Cardiac fibroblast (primary cell): ENCODE results near the gene ITPRID1.
"Not testable (repeated sequence)": the region's sequence is repeated elsewhere in the genome, so short reads cannot be mapped to it uniquely, and the experiment has no call there.

Experiments
- DNase-seq, 2 donors: peaks; one replicate each; pipeline versions ENCODE4 v3.0.0 to v3.0.0-alpha.2; 2010; ENCODE audit warnings: low read depth in 2 of 2
- H3K4me3 ChIP-seq, 2 donors: replicated peaks in 1 of 2; 1 replicate in 1 of 2; 2 replicates in 1 of 2; pipeline ENCODE4 v1.5.1; 2011; ENCODE audit warnings: low read depth in 2 of 2, low read length in 2 of 2, mild to moderate bottlenecking in 2 of 2, moderate library complexity in 1 of 2
- CTCF ChIP-seq: IDR thresholded peaks from one replicate; pipeline ENCODE4 v1.5.1; 2011; ENCODE audit warnings: low read depth, mild to moderate bottlenecking, low read length, inconsistent platforms

Gene ITPRID1

GRCh38 chr7:31529103-31529502 lies 15.2 kb downstream of the ITPRID1 start:
- DNase-seq = no peak
- H3K4me3 ChIP-seq = no peak overlapping the region
- no peak for TF ChIP-seq CTCF

DNA sequence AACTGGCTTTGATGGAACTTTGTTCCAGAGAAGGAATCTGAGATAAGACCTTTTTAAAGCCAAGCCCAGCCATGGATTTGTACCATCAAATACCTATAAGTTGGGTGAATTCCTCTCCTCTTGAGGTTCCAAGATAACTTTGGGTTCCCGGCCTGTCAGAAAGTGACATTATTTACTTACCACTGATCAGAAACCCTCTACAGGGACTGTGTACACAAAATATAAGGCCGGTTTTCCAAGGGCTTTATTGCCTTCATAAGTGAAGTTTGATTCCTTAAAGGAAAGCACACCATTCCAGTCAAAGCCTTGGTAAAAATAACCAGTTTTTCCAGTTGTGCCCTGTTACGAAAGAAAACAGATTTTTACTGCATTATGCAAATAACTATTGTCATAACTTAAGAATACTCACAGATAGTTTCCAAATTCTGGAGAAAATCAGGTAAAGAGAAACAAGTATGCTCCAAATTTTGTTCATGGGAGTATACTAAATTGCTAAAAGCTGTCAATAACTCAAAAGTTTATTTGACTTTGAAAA lies 26.8 kb downstream of the ITPRID1 start:
- DNase-seq, H3K4me3 ChIP-seq: not testable (repeated sequence)

- TF ChIP-seq CTCF = no peak
- no peak overlapping the region for H3K4me3 ChIP-seq
- no peak for DNase-seq
These were observed 31.7 kb downstream of the ITPRID1 start for GRCh38 chr7:31545549-31545948.

DNA sequence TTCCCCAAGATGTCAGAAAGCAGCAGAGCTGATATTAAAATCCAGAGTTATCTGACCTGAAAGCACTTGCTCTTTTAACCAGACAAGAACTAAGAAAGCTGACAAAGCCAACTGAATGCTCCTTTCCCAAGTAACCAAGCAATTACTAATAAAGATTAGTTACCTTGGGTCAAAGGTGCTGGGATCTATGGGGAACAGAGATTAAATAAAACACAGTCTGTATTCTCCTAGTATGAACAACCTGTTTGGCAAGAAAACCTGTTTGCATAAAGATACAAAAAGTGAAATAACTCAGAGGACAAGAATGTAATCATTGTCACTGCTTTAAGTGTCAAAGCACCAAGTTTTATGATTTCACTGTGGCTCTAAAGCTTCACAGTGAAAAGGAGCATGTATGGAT lies 35.7 kb downstream of the ITPRID1 start:
- H3K4me3 ChIP-seq = no peak overlapping the region
- DNase-seq = no peak
- TF ChIP-seq CTCF = no peak

GRCh38 chr7:31550432-31550831 lies 36.5 kb downstream of the ITPRID1 start:
- no peak overlapping the region for H3K4me3 ChIP-seq
- no peak for DNase-seq
- TF ChIP-seq CTCF = no peak

DNA sequence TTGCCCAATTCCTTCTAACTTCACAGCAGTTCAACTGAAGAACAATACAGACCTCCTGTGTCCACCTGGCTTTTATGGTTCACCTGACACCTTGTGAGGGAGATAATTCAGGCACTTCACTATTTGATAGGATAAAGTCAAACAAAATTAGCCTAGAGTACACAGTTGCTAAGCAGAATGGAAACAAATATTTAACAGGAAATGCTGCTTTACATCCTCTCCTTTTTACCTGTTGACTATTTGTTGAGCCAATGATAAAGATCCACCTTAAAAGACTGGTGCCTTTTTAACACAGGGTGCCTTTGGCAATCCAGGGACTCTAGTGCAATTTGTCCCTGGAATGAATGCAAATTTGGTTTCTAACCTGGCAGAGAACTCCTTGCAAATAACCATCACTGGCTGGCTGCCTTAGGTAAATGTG lies 39.8 kb downstream of the ITPRID1 start:
- no peak overlapping the region for H3K4me3 ChIP-seq
- TF ChIP-seq CTCF = no peak
- no peak for DNase-seq

GRCh38 chr7:31562002-31562401 lies 48.1 kb downstream of the ITPRID1 start:
- no peak for DNase-seq
- no peak overlapping the region for H3K4me3 ChIP-seq
- no peak for TF ChIP-seq CTCF
